GM19455 (cell line): ENCODE data around the gene NCAM1.

Experiments used
- ATAC-seq: cut with Tn5 transposase; IDR thresholded peaks from one replicate; pipeline ENCODE4 v1.9.1; 2021; ENCODE audit not compliant: unreplicated experiment

The NCAM1 gene

GRCh38 chr11:113272927-113273615 is 311.9 kb downstream of the NCAM1 start:
- no peak for ATAC-seq

GRCh38 chr11:113273720-113274119 is 312.5 kb downstream of the NCAM1 start:
- no peak for ATAC-seq

GRCh38 chr11:113274713-113275582 is 313.7 kb downstream of the NCAM1 start:
- ATAC-seq = no peak

GRCh38 chr11:113275602-113276001 is 314.4 kb downstream of the NCAM1 start:
- no peak for ATAC-seq

GRCh38 chr11:113276466-113276865 is 315.2 kb downstream of the NCAM1 start:
- ATAC-seq = no peak

- ATAC-seq = no peak
These were observed 316.7 kb downstream of the NCAM1 start for GRCh38 chr11:113277907-113278306.

GRCh38 chr11:113278481-113278880 is 317.3 kb downstream of the NCAM1 start:
- no peak for ATAC-seq

GRCh38 chr11:113278925-113279324 is 317.7 kb downstream of the NCAM1 start:
- ATAC-seq = no peak

- ATAC-seq = no peak
These were observed 318.4 kb downstream of the NCAM1 start for GRCh38 chr11:113279591-113279990.

GRCh38 chr11:113281052-113281725 is 320.0 kb downstream of the NCAM1 start:
- ATAC-seq = no peak

GRCh38 chr11:113282898-113283437 is 321.7 kb downstream of the NCAM1 start:
- ATAC-seq = no peak

- ATAC-seq = no peak
These were observed 322.7 kb downstream of the NCAM1 start for GRCh38 chr11:113283881-113284280.

- ATAC-seq = no peak
These were observed 324.8 kb downstream of the NCAM1 start for GRCh38 chr11:113286009-113286408.

GRCh38 chr11:113286509-113287497 is 325.6 kb downstream of the NCAM1 start:
- no peak for ATAC-seq

GRCh38 chr11:113287801-113288200 is 326.6 kb downstream of the NCAM1 start:
- ATAC-seq = no peak

GRCh38 chr11:113288286-113288863 is 327.2 kb downstream of the NCAM1 start:
- ATAC-seq = no peak

- ATAC-seq = peak; percentile 91
These were observed 328.4 kb downstream of the NCAM1 start for GRCh38 chr11:113289431-113290187.

- no peak for ATAC-seq
These were observed 332.7 kb downstream of the NCAM1 start for GRCh38 chr11:113293936-113294335.

GRCh38 chr11:113295993-113296392 is 334.8 kb downstream of the NCAM1 start:
- ATAC-seq = no peak
